Aortic smooth muscle cell (primary cell): Measurements from ENCODE around the gene DNAJB11. TPM values are rescaled to one million over a fixed set of nuclear protein-coding genes. Genes with fewer than 3 reads are reported as not detected.

Experiments used
- total RNA-seq: library from RNA; depleted of rRNA; stranded (reverse); fragments of >200 nt; gene quantifications from 2 replicates; pipeline ENCODE4 v1.2.3, GENCODE V29; 2014

Gene DNAJB11
- total RNA-seq: 59.1 and 60.5 TPM in 2 replicates

GRCh38 chr3:186570096-186570940, at the start of gene DNAJB11:
Gene DNAJB11 (plus strand): TSS chr3:186570720. CDS start chr3:186570898, 178 bp downstream.

GRCh38 chr3:186544281-186544680, 26.2 kb upstream of the DNAJB11 start, which contains the start of gene CRYGS:
Gene CRYGS (minus strand): TSS chr3:186544380. CDS start chr3:186544326, 54 bp downstream.

GRCh38 chr3:186567072-186567921, 3.2 kb upstream of the DNAJB11 start, which contains the start of gene TBCCD1:
Gene TBCCD1 (minus strand): TSS chr3:186567339. CDS start chr3:186564329, 3,010 bp downstream.

GRCh38 chr3:186612721-186613636, 42.5 kb downstream of the DNAJB11 start, which contains the start of gene AHSG:
Gene AHSG (plus strand): TSS chr3:186613060. CDS start chr3:186613142, 82 bp downstream.

Other genes starting within 250 kb of the DNAJB11 start
- 0.81 and 0.92 TPM in 2 replicates for gene DGKG, start 208.5 kb upstream of the DNAJB11 start, total RNA-seq
- 1.1 and 1.2 TPM in 2 replicates for gene CRYGS, start 26.3 kb upstream of the DNAJB11 start, total RNA-seq
- 14.7 and 14.9 TPM in 2 replicates for gene TBCCD1, start 3.4 kb upstream of the DNAJB11 start, total RNA-seq
- gene AHSG, start 42.3 kb downstream of the DNAJB11 start, total RNA-seq: not detected in 2 replicates
- gene FETUB, start 69.7 kb downstream of the DNAJB11 start, total RNA-seq: not detected in 2 replicates
- gene HRG, start 95.3 kb downstream of the DNAJB11 start, total RNA-seq: not detected in 2 replicates
- not detected in 2 replicates for gene KNG1, start 146.6 kb downstream of the DNAJB11 start, total RNA-seq
- 483 and 487 TPM in 2 replicates for gene EIF4A2, start 212.9 kb downstream of the DNAJB11 start, total RNA-seq
- gene RFC4, start 235.8 kb downstream of the DNAJB11 start, total RNA-seq: 16.4 and 27.2 TPM in 2 replicates